Glomerular endothelial cell (primary cell): ENCODE data around the gene SLC1A5. TPM values are rescaled to one million over a fixed set of nuclear protein-coding genes. Genes with fewer than 3 reads are reported as not detected.
"Not testable (repeated sequence)": the region's sequence is repeated elsewhere in the genome, so short reads cannot be mapped to it uniquely, and the experiment has no call there.

Source experiments
- DNase-seq: peaks from one replicate; pipeline ENCODE4 v3.0.0-alpha.2; 2011; ENCODE audit warnings: low read depth, low spot score; ENCODE audit errors: extremely low read depth
- total RNA-seq: library from RNA; depleted of rRNA; stranded (reverse); fragments of >200 nt; gene quantifications from 2 replicates; pipeline ENCODE4 v1.2.3, GENCODE V29; 2015

Gene SLC1A5
- total RNA-seq, 1 donor from 2014 or later = 105 TPM

DNA sequence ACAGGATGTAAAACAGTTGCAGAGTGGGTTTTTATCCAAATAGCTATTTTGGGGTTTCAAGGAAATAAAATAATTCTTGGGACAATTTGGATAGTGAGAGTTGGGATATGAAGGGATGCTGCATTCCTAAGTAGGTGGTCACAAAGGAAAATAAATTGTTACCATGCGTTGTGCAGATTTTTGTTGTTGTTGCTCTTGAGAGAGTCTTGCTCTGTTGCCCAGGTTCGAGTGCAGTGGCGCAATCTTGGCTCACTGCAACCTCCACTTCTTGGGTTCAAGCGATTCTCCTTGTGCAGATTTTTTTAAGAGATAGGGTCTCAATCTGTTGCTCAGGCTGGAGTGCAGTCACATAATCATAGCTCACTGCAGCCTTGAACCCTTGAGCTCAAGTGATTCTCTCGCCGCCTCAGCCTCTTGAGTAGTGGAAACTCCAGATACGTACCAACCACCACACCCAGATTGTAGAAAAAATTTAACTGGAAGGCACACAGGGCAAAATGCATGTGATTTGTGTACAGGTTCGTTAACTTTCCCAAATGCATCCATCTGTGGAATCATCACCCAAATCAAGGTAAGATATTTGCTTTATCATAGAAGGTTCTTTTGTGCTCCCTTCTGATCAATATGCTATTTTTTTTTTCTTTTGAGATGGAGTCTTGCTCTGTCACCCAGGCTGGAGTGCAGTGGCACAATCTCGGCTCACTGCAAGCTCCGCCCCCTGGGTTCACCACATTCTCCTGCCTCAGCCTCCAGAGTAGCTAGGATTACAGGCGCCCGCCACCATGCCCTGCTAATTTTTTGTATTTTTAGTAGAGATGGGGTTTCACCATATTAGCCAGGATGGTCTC, 16.0 kb downstream of the SLC1A5 start:
- no peak for DNase-seq

DNA sequence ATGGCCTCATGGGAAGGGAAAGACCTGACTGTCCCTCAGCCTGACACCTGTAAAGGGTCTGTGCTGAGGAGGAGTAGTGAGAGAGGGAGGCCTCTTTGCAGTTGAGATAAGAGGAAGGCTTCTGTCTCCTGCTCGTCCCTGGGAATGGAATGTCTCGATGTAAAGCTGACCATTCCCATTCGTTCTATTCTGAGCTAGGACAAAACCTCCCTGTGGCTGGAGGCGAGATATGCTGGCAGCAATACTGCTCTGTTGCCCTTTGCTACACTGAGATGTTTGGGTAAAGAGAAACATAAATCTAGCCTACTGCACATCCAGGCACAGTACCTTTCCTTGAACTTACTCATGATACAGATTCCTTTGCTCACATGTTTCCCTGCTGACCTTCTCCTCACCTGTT, 19.6 kb downstream of the SLC1A5 start:
- not testable (repeated sequence) for DNase-seq

DNA sequence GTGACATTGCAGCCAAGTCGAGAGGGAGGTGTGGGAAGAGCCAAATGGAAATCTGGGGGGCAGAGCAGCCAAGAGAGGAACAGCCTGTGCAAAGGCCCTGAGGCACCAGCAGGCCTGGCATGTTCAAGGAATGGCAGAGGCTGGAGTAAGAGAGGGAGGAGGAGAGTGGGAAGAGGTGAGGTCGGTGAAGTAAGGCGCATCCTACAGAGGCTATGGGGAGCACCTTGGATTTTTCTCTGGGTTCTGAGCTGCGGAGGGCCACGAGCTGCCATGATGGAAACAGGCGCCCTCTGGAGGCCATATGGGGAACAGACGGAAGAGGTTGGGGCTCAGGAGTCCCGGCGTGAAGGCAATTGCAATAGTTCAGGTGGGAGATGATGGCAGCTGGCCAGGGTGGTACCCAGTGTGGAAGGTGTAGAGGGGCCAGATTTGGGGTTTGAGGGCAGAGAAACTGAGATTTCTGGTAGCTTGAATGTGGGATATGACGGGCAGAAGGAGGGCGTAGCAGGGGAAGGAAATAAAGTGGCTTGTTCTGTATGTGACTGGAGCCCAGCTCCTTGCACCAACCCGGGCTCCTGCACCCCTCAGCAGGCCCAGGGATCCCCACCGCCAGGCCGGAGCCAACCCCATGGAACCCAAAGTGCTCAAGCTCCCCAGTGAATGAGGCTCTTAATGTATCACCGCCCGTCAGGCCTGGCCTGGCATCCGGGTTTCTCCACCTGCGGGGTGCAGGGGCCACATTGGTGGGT, 21.7 kb downstream of the SLC1A5 start:
- DNase-seq = no peak

DNA sequence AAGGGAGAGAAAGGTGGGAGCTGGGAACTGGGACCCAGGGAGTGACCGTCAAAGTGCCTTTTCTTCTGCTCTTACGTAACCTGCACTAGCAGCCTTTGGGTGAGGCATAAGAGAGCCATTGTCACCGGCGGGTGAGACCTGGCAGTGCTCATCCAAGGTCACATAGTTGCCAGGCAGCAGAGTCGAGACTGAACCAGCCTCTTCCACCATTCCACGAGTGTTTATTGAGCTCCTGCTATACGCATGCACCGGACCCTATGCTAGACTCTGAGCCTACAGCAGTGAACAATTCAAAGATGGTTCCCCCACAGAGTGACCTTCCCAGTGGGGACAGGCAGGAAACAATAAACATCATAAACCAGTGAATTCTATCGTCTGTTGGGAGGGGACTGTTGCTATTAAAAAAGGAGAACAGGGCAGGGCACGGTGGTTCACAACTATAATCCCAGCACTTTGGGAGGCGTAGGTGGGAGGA, 23.5 kb downstream of the SLC1A5 start:
- DNase-seq = no peak

DNA sequence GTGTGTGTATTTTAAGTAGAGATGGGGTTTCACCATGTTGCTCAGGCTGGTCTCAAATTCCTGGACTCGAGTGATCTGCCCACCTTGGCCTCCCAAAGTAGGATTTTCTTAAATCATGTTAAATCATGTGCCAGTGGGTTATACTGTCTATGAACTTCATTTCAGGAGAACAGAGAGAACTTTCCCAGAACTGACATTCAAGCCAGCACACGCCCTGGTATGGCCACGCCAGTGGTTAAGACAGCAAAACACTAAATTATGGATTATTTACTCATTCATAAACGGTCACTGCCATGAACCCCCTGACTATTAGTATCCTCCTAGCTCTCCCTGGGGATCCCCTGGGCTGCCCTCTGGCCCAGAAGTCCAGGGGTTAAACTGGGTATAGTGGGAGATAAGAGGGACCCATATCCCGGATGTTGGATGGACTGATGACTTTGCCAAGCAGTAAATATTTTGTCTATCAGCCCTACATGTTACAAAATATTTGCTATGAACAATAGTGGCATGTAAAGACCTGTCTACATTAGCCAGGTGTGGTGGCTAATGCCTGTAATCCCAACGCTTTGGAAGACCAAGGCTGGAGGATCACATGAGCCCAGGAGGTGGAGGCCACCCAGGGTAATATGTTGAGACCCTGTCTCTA, 26.0 kb downstream of the SLC1A5 start:
- no peak for DNase-seq

DNA sequence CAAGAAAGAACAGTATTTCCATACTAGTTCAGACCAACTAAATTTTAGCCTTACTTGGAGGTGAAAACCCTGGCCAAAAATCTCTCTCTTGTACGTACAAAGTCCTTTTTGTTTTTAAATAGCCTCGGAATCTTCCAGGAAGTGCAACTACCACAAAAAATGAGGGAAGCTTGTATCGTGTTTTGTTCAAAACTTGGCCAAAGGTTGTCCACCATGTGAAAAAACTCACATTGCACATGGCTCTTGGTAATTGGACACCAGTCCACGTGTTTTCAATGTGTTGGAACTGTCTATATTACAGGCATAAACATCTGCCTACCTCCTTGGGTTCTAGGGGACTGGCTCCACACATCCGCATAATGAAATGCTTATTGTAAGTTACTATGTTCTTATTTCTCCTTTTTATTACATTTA, 27.0 kb downstream of the SLC1A5 start:
- DNase-seq = no peak

DNA sequence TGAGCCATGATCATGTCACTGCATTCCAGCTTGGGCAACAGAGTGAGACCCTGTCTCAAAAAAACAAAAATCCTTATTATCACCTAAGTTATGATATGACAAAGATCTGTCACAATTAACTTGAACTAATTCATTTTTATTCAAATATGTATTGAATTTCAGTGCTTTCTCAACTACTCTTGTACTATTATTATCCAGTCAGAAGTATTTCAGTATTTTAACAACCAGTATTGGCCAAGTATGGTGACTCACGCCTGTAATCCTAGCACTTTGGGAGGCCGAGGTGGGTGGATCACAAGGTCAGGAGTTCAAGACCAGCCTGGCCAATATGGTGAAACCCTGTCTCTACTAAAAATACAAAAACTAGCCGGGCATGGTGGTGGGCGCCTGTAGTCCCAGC, 27.5 kb downstream of the SLC1A5 start:
- DNase-seq = not testable (repeated sequence)

DNA sequence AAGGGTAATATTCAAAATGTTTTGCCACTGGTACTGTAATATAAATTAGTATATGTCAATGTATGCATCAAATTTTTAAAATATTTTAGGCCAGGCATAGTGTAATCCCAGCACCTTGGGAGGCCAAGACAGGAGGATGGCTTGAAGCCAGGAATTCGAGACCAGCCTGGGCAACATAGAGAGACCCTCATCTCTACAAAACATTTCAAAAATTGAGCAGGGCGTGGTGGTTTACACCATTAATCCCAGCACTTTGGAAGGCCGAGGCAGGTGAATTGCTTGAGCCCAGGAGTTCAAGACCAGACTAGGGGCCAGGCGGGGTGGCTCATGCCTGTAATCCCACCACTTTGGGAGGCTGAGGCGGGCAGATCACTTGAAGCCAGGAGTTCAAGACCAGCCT, 28.0 kb downstream of the SLC1A5 start:
- DNase-seq = no peak

DNA sequence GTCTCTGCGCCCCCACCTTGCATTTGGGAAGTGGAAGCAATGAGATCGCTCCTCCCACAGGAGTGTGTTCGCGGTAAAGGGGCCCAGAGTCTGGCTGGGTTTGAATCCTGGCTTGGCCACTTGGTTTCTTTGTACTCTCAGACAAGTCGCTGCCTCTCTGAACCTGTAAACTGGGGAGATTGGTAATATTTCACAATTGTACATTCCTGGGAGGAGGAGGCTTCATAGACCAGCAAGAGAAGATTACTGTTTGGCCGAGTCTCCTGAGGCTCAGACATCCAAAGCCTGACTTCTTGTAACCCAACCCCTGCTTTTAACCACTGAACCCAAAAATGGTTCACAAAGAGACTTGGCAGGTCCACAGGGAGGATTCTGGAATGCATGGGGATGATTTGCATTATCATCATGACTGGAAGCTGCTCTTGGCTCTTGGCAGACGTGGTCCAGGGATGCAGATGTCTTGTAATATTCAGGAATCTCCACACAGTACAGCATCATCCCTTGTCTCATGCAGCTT, 28.5 kb downstream of the SLC1A5 start:
- DNase-seq = no peak

DNA sequence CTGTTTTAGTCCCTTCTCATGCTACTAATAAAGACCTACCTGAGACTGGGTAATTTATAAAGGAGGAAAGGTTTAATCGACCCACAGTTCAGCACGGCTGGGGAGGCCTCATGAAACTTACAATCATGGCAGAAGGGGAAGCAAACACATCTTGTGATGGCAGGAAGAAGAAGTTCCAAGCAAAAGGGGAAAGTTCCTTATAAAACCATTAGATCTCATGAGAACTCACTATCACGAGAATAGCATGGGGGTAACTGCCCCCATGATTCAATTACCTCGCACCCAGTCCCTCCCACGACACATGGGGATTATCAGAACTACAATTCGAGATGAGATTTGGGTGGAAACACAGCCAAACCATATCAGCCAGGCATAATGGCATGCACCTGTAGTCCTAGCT, 29.2 kb downstream of the SLC1A5 start:
- no peak for DNase-seq

DNA sequence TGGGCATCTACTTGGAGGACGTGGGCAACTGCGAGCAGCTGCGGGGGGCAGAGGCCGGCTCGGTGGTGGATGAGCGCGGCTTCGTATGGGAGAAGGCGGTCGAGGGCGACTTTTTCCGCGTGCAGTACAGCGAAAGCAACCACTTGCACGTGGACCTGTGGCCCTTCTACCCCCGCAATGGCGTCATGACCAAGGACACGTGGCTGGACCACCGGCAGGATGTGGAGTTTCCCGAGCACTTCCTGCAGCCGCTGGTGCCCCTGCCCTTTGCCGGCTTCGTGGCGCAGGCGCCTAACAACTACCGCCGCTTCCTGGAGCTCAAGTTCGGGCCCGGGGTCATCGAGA, 31.9 kb downstream of the SLC1A5 start:
- DNase-seq = no peak

DNA sequence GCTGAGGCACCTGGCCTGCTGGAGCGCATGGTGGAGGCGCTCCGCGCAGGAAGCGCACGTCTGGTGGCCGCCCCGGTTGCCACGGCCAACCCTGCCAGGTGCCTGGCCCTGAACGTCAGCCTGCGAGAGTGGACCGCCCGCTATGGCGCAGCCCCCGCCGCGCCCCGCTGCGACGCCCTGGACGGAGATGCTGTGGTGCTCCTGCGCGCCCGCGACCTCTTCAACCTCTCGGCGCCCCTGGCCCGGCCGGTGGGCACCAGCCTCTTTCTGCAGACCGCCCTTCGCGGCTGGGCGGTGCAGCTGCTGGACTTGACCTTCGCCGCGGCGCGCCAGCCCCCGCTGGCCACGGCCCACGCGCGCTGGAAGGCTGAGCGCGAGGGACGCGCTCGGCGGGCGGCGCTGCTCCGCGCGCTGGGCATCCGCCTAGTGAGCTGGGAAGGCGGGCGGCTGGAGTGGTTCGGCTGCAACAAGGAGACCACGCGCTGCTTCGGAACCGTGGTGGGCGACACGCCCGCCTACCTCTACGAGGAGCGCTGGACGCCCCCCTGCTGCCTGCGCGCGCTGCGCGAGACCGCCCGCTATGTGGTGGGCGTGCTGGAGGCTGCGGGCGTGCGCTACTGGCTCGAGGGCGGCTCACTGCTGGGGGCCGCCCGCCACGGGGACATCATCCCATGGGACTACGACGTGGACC, 32.4 kb downstream of the SLC1A5 start:
- DNase-seq = no peak

DNA sequence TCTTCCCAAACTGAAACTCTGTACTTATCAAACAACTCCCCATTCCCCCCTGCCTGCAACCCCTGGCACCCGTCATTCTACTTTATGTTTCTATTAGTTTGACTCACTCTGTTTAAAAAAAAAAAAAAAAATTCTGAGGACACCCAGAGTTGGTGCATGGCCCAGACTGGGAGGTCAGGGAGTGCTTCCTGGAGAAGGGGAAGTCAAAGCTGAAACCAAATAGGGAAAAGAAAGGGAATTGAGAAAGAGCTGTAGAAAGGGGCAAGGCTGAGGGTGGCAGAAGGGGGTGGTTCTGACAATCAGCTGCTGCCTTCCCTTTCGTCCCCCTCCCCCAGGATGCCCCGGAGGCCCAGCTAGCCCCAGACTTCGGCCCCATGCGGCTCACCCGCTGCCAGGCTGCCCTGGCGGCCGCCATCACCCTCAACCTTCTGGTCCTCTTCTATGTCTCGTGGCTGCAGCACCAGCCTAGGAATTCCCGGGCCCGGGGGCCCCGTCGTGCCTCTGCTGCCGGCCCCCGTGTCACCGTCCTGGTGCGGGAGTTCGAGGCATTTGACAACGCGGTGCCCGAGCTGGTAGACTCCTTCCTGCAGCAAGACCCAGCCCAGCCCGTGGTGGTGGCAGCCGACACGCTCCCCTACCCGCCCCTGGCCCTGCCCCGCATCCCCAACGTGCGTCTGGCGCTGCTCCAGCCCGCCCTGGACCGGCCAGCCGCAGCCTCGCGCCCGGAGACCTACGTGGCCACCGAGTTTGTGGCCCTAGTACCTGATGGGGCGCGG, 33.1 kb downstream of the SLC1A5 start:
- peak; percentile 27 for DNase-seq

DNA sequence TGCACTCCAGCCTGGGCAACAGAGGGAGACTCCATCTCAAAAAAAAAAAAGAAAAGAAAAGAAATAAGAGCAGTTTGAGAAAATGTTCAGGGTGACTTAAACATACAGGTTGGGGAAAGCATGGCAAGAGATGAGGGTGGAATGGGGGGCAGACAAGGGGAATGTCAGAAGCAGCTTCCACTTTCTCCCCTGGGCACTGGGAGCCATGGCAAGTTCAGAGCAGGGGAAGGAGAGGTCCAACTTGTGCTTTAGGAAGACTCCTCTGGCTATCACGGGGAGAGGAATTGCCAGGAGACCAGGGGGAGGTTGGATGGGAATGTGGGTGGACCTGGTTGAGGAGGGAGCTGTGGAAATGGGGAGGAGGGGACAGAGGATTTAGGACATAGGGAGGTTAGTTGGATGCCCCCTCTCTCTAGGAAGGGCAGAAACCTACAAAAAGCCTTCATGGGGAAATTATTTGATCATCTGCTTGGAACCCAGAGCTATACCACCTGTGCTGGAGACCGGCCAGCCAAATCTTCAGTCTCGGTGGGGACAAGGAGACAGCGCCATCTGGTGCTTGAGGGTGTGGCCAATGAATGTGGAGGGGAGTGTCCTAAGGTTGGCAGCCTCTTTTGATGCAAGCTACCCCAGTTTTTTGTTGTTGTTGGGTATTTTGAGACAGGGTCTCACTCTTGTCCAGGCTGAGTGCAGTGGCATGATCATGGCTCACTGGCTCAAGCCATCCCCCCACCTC, 34.8 kb downstream of the SLC1A5 start:
- no peak for DNase-seq

DNA sequence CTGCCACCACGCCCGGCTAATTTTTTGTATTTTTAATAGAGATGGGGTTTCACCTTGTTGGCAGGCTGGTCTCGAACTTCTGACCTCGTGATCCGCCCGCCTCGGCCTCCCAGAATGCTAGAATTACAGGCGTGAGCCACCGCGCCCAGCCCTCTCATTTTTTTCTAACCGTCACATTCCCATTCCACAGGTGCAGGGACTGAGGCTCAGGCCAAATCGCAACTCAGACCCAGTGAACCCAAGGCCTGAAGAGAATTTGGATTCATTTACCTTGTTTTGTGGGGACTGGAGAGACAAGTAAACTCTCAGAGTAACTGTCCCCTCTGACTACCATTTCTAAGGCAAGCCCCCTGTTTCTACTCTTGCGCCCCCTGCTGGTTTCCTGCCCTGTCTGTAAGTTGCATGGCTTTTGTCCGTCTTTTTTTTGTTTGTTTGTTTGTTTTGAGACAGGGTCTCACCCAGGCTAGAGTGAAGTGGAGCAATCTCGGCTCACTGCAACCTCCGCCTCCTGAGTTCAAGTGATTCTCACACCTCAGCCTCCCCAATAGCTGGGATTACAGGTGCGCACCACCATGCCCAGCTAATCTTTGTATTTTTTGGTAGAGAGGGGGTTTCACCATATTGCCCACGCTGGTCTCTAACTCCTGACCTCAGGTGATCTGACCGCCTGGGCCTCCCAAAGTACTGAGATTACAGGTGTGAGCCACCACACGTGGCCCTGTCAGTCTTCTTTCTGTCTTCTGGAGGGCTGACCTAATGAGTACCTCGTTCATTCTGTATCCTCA, 39.9 kb downstream of the SLC1A5 start:
- no peak for DNase-seq

DNA sequence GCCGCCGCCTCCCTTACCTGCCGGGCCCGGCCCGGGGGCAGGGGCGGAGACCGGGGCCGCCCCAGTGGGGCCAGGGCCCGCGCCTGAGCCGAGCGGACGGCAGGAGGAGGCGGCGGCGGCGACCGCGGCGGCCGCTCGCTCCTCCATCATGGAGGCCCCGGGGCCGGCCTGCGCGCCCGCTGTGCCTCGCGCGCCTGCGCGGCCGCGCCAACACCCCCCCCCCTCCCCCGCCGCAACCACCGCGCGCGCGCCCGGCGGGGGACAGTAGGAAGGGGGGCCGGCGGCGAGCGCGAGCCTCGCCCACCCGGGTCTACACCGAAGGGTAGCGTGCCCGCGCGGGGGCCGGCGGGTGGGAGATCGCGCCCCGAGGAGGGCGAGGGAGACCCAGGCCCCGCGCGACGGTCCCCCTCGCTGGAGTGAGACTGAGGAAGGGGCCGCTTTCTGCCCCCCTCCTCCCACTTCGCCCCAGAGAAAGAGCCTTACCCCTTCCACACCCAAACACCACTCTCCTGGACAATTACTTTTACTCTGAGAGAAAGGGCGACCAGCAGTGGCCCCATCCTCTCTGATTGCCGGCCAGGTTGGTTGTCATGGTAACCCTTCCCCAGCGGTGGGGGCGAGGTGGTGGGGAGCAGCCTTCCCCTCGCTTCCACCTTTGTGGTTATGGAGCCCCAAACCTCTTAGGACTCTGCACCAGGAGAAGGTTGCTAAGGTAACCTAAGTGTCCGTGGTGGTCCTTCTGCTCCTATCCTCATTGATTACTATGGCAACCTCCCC, 41.9 kb downstream of the SLC1A5 start, which contains the start of gene STRN4:
Gene STRN4, minus strand, starts transcription at position 170 of the 777 bp plus-strand sequence. Its CDS starts 20 bp downstream, at position 150.
- DNase-seq = no peak

DNA sequence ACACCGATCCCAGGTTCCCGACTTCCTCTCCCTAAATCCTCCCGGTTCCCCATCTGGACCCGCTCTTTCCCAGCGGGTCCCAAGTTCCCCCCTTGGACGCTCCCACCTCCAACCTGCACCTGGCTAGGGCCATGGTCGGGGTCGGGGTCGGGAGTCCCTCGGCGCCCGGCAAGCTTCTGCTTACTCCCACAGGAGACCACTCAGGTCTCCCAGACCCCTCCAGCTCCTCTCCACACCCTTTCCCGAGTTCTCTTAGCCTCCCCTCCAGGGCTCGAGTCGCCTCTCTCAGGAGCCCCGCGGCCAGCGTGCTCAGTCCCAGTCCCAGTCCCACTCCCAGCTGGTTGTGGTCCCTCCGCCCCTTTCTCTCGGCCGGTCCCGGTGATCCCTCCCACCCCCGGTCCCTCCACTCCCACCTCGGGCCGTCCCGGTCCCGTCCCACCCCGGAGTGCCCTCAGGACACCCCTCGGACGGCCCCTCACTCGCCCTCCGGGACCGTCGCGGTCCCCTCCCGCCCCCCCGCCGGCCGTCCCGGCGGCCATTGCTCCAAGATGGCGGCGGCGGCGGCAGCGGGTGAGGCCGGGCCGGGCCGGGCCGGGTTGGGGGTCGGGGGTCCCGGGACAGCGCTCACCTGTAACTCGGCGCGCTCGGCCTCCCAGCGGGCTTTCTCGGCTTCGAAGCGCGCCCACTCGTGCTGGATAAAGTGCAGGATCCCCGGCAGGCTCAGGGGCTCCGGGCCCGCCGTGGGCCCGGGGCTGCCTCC, 42.7 kb downstream of the SLC1A5 start, which contains the start of gene FKRP:
Gene FKRP, plus strand, starts transcription at position 537 of the 760 bp plus-strand sequence. CDS start 9,394 bp downstream, outside the sequence.
- no peak for DNase-seq
